A549 (cell line): ENCODE results near the gene STAB2.

Experiments
- CHD4 ChIP-seq: fragments of 200-600 bp; sonication (generic); IDR thresholded peaks from 2 replicates; pipeline ENCODE4 v1.6.1; 2016; ENCODE audit warnings: antibody characterized with exemption, mild to moderate bottlenecking, borderline replicate concordance
- CTCF ChIP-seq: fragments of >200 bp; sonication (Bioruptor Twin); formaldehyde crosslinking; IDR thresholded peaks from 3 replicates; pipeline ENCODE4 v1.5.1; 2016
- ELK1 ChIP-seq: fragments of 150-350 bp; IDR thresholded peaks from 2 replicates; pipeline ENCODE4 v1.6.1; 2014; ENCODE audit warnings: low read depth, mild to moderate bottlenecking, low read length
- EP300 ChIP-seq, 2 experiments: fragments of >200 bp; sonication (Bioruptor Twin); formaldehyde crosslinking; IDR thresholded peaks; 2 replicates in 1 of 2; 3 replicates in 1 of 2; pipeline ENCODE4 v1.6.1; 2016 to 2017
- ESRRA ChIP-seq: fragments of 150-350 bp; IDR thresholded peaks from 2 replicates; pipeline ENCODE4 v1.6.1; 2014; ENCODE audit warnings: mild to moderate bottlenecking, low read length, borderline replicate concordance
- HOXA7 ChIP-seq: fragments of 250-450 bp; sonication (Bioruptor Pico); IDR thresholded peaks from 2 replicates; pipeline ENCODE4 v1.5.0; 2020; ENCODE audit warnings: mild to moderate bottlenecking, moderate library complexity
- MAFK ChIP-seq: fragments of 450-650 bp; IDR thresholded peaks from 2 replicates; pipeline ENCODE4 v1.6.1; 2014; ENCODE audit not compliant: partially characterized antibody
- POLR2A ChIP-seq: IDR thresholded peaks from 2 replicates; pipeline ENCODE4 v1.6.1; 2012; ENCODE audit warnings: mild to moderate bottlenecking, low read length
- RAD21 ChIP-seq, 2 experiments: fragments of >200 bp in 1 of 2; sonication (Bioruptor Twin) in 1 of 2; formaldehyde crosslinking in 1 of 2; IDR thresholded peaks in 1 of 2; conservative IDR thresholded peaks in 1 of 2; 2 replicates in 1 of 2; 3 replicates in 1 of 2; pipeline ENCODE4 v1.6.1; 2012 to 2018; ENCODE audit warnings: inconsistent platforms in 1 of 2
- RCOR1 ChIP-seq: fragments of 150-350 bp; IDR thresholded peaks from 2 replicates; pipeline ENCODE4 v1.6.1; 2014; ENCODE audit warnings: antibody characterized with exemption, low read length, low read depth
- SMC3 ChIP-seq: fragments of >200 bp; sonication (Bioruptor Twin); formaldehyde crosslinking; IDR thresholded peaks from 3 replicates; pipeline ENCODE4 v1.6.1; 2018; ENCODE audit warnings: inconsistent platforms
- SREBF2 ChIP-seq: fragments of 450-650 bp; IDR thresholded peaks from 2 replicates; pipeline ENCODE4 v1.6.1; 2014; ENCODE audit warnings: mild to moderate bottlenecking, moderate library complexity
- TF ChIP-seq, protein P1 (sequence below): fragments of 200-600 bp; sonication (generic); IDR thresholded peaks from 2 replicates; pipeline ENCODE4 v1.6.1; 2016; ENCODE audit warnings: antibody characterized with exemption, mild to moderate bottlenecking, moderate library complexity

DNA sequence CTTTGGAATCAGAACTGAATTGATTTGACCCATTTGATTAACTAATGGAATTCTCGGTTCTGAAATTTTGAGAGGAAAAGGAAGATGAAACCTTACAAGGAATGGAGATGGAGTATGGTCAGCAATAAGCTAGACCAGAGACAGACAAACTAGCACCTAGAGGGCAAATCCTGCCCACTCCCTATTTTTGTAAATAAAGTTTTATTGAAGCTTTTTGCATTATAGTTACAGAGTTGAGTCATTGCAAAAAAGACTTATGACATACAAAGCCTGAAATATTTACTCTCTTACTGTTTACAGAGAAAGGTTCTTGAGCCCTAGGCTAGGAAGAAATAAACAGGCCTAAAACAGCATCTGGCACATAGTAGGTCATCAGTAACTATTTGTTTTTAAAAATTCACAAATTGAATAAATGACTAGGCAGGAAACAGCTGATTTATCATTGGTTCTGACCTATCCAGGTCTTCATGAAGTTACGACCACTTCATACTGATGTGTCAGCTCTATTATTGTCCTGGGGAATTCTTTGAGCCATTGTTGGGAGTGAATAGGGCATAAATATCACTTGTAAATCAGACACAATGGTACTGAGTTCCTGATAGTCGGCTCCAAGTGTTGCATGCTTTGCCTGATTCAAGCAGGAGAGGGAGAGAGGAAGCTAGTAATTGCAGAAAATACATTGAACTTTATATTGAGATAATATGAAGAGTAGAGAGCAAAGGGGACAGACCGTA is 14.6 kb upstream of the STAB2 start:
- TF ChIP-seq RCOR1 = no peak
- TF ChIP-seq POLR2A = no peak
- no peak for TF ChIP-seq CHD4
- no peak for TF ChIP-seq CTCF
- no peak for TF ChIP-seq EP300 (IDR thresholded peaks at IDR 0.05)
- no peak for TF ChIP-seq HOXA7
- no peak for TF ChIP-seq ELK1
- no peak for TF ChIP-seq SMC3
- no peak for TF ChIP-seq SREBF2
- no peak for TF ChIP-seq RAD21 (conservative IDR thresholded peaks at IDR 0.05 in 1 of 2, IDR thresholded peaks at IDR 0.05 in 1 of 2)
- no peak for TF ChIP-seq ESRRA
- TF ChIP-seq, protein P1, sequence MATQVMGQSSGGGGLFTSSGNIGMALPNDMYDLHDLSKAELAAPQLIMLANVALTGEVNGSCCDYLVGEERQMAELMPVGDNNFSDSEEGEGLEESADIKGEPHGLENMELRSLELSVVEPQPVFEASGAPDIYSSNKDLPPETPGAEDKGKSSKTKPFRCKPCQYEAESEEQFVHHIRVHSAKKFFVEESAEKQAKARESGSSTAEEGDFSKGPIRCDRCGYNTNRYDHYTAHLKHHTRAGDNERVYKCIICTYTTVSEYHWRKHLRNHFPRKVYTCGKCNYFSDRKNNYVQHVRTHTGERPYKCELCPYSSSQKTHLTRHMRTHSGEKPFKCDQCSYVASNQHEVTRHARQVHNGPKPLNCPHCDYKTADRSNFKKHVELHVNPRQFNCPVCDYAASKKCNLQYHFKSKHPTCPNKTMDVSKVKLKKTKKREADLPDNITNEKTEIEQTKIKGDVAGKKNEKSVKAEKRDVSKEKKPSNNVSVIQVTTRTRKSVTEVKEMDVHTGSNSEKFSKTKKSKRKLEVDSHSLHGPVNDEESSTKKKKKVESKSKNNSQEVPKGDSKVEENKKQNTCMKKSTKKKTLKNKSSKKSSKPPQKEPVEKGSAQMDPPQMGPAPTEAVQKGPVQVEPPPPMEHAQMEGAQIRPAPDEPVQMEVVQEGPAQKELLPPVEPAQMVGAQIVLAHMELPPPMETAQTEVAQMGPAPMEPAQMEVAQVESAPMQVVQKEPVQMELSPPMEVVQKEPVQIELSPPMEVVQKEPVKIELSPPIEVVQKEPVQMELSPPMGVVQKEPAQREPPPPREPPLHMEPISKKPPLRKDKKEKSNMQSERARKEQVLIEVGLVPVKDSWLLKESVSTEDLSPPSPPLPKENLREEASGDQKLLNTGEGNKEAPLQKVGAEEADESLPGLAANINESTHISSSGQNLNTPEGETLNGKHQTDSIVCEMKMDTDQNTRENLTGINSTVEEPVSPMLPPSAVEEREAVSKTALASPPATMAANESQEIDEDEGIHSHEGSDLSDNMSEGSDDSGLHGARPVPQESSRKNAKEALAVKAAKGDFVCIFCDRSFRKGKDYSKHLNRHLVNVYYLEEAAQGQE = no peak
- no peak for TF ChIP-seq MAFK
